Suppressor macrophage treated with lipopolysaccharide for 1 hour (primary cell): ENCODE data around the gene CLNK.
"Not testable (repeated sequence)": the region's sequence is repeated elsewhere in the genome, so short reads cannot be mapped to it uniquely, and the experiment has no call there.

Experiments
- DNase-seq, 3 donors: peaks; one replicate each; pipeline ENCODE4 v3.0.0-alpha.2; 2020 to 2022

The CLNK gene

DNA sequence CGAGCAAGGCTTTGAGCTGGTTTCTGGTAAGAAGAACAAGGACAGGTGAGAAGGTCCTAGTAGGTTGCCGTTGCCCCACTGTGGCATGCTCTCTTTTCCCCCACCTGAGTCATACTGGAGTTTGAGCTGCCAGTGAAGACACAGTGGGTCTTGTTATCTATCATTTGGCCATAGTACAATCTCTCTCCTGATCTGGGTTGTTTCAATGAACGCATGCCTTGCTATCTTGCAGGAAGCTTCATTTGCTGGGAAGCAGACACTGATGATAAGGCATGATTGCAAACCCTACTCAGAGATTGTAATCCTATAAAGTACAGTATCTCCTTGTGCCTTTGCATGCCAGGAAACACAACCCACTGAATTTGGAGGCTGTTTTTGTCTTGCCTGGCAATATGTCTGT, 77.4 kb downstream of the CLNK start:
- no peak for DNase-seq

DNA sequence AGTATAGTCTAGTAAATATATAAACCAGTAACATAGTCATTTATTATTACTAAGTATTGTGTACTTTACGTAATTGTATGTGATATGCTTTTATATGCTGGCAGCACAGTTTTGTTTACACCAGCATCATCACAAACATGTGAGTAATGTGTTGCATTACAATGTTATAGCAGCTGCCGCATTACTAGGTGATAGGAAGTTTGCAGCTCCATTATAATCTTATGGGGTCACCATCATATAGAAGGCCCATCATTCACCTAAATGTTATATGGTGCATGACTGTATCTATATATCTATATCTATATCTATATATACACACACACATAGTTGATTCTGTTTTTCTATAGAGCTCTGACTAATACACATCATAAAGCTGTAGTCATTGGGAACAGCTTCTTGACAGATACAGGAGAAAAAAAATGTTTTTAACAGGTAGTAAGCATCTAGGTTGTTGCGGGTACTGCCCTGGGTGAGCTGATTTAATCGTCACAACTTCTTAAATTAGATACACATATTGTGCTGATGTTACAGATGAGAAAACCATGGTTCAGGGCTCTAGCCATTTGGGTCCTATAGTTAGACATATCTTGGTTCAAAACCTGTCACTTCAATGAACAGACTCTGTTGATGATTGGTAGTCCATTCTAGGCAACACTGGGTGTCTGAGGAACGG, 77.9 kb downstream of the CLNK start:
- DNase-seq = no peak

DNA sequence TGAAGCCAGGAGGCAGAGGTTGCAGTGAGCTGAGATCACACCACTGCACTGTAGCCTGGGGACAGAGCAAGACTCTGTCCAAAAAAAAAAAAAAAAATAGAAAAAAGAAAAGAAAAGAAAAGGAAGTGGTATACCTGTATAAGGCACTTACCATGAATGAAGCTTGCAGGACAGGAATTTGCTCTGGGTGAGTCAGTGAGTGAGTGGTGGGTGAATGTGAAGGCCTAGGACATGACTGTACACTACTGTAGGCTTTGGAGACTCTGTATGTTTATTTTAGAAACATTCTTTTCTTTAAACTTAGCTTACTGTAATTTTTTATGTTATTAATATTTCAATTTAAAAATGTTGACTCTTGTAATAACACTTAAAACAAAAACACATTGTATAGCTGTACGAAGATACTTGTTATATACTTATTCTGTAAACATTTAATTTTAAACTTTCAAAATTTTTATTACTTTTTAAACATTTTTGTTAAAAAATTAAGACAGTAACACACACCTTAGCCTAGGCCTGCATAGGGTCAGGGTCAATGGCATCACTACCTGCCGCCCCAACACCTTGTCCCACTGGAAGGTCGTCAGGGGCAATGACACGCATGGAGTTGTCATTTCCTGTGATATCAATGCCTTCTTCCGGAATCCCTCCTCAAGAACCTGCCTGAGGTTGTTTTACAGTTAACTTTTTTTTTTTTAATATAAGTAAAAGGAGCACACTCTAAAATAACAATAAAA, 78.7 kb downstream of the CLNK start:
- no peak for DNase-seq

DNA sequence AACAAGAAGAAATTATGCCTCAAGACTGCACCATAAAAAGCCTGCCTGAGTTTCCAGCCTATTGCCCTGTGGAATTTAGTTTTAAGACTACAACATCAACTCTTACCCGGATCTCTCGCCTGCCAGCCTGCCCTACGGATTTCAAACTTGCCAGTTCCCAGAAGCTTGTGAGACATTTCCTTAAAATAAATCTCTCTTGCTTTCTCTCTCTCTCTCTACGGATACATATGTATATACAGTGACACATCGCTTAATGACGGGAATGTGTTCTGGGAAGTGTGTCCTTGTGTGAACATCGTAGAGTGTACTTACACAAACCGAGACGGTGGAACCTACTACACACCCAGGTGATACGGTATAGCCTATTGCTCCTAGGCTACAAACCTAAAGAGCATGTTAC, 79.5 kb downstream of the CLNK start:
- no peak for DNase-seq

DNA sequence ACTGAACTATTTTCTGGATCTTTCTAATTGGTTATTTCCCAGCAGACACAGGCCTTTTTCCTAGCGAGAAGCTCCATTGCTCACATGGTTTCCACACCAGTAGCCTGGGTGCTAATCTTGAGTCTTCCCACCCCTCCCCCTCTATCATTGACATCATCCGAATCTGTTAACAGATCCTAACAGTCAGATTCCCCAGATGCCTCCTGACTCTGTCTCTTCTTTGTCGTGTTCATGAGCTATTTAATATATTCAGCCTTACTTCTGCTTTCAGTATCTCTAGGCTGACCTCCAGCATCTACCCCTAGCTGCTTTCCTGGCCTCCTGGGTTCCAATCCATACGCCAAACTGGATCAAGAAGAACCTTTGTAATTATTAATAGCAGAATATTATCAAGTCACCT, 85.0 kb downstream of the CLNK start:
- peak in 1 of 3 donors; percentile 15 for DNase-seq

DNA sequence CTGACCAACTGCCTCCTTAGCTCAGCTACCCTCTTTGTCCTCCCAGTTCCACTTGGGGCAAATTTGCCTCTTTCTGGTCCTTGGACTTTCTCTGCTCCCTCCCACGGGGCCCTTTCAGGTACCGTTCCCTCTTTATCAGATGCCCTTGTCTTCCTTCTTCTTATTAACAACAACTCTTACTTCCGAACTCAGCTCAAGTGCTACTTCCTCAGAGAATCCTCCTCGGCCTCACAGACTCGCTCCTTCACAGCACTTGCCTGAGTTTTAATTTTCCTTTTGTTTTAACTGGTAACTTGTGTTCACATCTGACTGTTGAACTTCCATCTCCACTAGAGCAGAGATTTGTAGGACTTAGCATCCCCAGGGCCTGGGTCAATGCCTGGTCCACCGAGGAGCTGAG, 85.7 kb downstream of the CLNK start:
- DNase-seq = peak in 1 of 3 donors; percentile 6

DNA sequence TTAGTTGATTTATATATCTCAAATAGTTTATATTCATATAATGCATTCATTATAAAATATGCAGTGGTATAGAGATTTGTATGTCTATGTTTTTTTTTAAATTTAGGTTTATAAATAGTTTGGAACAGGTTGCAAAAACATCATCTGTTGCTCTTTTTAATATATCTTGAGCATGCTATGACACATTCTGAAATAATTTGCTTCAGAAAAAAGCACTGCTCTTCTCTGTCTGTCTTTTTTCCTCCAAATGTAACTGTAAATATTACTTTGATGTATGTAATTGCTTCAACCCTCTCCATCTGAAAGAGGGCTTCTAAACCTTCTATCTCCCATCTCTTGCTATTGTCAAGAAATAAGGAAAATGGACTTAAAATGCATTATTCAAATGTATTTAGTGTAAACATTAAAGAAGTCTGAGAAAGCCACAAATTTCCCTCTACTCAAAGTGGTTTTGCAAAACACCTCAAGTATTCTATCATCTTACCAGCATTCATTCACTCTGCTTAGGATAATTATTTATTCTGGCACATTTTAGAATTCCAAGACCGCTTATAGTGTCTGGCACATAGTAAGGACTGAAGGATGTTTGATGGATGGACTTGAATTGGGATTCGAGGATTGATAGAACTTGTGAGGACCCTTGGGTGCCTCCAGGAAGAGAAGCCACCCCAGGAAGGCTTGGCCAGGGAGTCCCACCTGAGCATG, 87.8 kb downstream of the CLNK start:
- no peak for DNase-seq

DNA sequence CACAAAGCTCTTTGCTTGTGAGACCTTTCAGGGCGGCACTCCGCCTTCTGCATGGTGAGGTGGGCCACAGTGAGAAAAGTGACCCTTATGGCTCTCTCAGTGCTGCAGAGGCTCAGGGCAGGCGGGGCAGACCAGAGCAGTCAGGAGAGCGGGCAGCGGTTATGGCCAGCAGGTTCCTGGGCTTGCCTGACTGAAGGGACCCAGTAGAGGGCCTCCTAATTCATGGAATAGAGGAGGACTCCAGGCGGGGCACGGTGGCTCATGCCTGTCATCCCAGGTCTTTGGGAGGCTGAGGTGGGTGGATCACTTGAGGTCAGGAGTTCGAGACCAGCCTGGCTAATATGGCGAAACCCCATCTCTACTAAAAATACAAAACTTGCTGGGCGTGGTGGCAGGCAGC, 91.4 kb downstream of the CLNK start:
- DNase-seq = no peak

DNA sequence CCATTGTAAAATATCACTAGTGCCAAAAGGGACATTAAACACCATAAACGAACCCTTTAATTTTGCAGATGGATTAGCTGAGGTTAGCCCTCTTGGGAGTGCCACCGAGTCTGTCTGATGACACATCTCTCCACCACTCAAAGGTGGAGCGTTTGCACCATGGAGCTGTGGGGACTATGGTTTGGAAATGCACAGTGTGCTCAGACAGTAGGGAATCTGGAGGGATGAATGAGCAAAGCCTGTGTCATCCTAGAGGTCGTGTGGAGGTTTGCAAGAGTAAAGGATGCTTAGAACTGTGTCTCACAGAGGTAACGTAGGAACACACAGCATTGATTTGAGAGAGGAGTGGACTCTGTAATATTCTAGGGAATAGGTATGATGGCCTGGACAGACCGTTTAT, 93.7 kb downstream of the CLNK start:
- no peak for DNase-seq

DNA sequence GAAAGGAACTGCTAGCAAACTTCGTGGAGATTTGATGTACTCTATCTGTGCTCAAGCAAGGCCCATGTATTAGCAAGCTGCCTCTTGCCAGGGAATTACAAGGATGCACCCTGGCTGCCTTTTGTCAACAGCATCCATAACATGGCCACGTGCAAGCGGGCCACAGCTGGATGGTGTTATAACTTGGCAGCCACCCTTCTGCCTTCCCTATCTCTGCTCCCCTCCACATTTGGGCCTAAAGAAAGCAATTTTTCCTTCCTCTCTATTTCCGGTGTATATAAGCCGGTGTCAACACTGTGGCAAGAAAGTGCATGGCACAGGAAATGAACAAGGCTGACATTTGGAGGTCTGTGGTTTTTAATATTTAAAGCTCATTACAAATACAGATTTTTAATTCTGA, 94.8 kb downstream of the CLNK start:
- DNase-seq = no peak

DNA sequence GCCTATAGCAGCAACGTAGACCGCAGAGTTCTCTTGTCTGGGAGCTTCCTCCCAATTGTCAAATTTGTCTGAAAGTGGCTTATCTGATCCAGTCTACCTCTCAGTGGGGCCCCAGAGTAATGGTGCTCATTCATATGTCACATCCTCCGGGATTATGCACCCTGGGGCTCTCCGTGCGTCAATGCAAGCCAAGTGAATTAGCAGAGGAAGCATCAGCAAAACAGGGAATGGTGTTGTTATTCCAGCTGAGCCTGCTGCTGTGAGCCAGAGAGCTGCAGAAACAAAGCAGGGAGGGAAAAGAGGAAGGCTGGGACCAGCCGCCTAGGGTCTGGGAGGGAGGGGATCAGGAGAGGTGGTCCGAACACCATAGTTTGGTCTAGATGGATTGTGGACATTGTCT, 95.2 kb downstream of the CLNK start:
- DNase-seq = no peak

DNA sequence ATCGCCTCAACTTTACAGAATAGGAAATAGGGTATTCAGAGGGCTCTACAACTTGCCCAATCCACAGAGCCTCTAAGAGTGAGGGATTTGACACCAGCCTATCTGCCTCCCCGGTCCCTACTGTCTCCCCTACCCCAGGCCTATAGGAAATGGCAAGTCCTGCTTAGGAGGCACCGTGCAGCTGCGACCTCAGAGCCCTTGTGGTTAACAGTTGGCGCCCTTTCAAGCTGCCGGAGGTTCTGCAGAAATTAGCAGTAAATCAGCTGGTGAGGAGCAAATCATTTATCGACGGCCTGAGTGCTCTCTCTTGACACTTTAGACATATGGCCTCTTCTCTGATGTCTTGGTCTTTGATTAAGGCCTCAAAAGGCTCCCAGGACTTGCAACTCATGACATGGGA, 96.9 kb downstream of the CLNK start:
- DNase-seq = peak in 1 of 3 donors; percentile 15

DNA sequence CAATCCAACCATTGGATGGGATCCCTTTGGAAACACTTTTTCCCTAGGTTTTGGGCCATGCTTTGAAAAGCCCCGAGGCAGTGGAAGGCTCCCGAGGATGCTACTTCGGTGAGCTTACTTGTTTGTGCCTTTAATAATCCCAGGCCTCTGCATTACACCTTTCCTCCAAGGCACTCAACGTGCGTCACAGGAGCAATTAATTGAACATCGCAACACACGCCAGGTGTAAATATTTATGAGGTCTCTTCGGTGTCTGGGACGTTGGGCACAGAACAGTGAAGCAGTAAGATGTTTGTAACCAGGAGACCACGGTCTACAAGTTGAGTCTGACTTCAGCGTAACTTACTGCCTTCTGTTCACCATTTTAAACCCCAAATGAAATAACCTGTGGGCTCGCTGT, 97.3 kb downstream of the CLNK start:
- DNase-seq = no peak

DNA sequence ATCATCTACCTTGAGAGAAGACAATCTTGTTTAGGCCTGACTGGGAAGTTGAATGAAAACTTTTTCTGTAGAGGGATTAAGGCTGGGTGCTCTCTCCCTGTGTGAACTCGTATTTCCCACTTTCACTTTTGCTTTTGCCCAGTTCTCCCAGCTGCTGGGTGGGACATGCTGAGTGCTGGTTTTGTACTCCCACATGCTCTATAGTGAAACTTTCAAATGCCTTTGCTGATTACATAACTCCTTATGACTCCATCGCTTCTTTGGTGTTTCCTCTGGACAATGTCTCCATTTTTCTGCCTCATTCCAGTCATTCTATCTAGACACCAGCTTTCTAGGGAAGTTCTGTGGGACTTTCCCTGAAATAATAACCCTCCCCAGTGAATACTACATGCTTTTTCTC, 100.5 kb downstream of the CLNK start:
- peak; percentile 85 to 96 (median 94) for DNase-seq

DNA sequence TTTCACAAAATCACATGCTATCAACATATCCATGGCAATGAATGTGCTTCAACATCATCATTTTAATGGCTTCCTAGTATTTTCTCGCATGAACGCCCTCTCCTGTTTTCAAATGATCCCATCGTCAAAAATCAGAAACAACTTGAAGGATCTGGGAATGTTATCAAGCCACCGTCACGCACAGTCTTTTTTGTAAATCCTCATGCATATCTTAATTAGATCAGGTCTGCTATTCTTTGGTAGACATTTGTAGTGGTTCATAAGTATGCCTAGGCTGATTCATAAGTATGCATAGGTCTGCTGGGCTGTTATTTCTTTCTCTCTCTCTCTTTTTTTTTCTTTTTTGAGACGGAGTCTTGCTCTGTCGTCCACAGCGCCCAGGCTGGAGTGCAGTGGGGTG, 101.6 kb downstream of the CLNK start:
- no peak for DNase-seq

DNA sequence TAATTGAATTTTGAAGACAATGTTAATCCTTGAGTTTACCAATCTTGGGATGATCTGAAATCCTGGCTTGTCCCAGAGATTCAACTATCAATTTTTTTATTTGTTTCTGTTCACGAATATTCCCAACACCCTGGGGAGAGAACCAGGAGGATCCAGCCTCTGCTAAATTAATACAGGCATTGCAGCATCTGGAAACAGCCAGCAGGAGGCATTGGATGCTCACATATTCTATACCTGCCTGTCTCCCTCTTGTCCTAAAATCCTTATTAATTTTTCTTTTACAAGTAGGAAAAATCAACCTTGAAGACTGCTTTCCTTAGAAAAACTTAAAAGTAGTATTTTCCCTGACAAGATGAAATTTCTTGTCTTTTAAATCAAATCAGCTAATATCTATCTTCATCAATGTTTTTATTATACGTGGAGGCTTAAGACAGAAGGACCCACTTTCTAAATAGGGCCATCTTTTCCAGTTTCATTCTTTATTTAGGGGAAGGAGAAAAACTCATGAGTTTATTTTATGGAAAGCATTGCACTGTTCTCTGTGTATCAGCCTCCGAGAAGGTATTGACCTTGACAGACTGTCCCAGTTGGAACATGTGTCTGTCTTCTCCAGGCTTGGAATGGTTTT, 102.4 kb downstream of the CLNK start:
- DNase-seq = peak; percentile 60 to 67 (median 62)

DNA sequence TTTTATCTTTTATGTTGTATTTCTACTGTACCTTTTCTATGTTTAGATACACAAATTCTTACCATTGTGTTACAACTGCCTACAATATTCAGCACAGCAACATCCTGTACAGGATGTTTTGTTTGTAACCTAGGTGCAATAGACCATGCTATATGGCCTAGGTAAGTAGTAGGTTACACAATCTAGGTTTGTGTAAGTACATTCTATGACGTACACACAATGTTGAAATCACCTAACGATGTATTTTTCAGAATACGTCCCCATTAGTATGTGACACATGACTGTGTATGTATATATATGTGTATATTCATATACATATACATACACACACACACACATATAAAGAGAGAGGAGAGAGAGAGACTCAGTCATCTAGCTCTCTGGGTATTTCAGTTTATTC, 103.5 kb downstream of the CLNK start:
- DNase-seq = no peak

DNA sequence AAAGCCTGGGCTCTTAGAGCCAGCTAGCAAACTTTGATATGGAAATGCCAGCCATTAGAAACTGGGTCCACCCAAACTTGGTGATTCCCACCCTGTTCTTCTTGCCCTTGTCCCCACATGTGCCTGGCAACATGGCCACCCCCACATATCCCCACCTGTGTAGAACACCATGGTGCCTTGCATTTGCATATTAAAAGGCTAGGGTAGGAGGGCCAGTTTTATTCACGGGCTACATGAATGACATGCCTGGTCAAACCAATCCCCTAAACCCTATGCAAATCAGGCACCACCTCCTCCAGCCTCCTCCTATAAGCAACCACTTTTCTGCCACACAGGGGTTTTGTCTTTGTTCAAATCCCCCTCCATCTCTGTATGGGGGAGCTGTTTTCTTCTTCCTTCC, 104.9 kb downstream of the CLNK start:
- DNase-seq = no peak

DNA sequence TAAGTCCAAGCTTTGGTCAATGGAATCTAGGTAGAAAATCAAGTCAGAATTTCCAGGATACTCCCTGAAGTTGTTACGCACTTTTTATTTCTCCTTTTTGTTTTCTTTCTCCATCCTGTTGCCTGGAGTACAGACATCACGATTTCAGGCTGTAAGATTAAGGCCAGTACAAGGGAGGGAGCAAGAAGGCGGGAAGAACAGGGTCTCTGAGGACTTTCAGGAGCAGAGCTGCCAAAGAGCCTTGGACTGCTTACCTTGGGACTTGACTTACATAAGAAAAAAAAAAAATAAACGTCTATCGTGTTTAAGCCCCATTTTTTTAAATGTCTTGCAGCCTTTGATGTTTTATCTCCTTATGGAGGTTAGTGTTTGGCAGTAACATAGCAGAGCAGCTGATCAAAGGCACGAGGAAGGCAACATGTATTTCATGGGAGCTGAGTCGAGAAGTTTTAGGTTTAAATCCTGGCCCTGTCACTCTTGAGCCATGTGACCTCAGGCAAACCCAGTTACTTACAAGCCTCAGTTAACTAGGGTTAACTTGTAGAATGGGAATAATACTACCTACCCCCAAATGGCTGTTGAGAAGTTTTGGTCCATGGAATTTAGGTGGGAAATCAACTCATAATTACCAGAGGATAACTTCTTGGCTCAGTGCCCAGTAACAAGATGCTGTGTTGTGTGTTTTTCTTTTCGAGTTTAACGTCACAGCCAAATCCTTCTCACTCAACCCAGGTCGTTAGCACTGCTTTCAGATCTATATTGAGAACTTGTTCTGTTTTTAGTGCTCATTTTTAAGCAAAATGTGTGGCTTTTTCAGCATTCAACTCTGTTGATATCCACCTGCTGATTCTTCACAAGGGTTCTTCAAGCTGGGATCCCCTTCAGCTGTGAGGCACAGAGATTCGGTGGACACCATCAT, 106.8 kb downstream of the CLNK start:
- DNase-seq = no peak

DNA sequence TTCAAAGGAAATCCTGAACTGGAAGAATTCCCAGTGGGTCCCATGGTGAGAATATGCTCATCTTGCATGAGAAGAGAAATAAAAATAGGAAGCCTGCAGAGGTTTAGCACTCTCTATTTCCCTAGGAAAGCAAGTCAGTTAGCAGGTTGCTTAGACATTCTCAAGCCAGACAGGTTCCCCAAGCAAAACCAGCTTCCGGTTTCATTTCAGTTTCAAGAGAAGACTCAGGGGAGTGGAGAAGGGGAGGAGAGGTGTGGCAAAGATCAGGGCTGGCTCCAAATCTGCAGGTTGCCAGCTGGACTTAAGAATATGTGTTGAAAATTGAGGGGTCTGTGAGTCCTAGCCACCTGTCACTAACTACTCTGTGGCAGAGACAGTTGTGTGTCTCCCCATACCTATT, 107.5 kb downstream of the CLNK start:
- no peak for DNase-seq

DNA sequence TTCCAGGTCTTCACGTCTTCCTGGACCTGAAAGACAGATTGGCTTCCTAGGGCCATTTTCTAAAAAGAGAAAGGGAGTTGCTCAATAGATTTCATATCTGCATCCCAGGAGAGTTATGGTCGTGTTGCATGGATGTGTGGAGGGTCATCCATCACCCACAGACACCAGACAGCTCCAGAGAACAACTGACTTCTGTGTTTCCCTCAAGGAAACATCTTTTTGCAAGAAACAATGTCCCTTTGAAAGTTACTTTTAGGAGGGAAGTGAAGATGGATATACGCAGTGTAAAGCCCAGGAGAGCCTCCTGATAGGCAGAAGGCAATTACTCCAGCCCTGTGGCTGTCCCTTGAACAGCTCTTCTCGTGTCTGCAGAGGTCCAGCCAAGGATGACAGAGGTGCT, 108.3 kb downstream of the CLNK start:
- DNase-seq = no peak

DNA sequence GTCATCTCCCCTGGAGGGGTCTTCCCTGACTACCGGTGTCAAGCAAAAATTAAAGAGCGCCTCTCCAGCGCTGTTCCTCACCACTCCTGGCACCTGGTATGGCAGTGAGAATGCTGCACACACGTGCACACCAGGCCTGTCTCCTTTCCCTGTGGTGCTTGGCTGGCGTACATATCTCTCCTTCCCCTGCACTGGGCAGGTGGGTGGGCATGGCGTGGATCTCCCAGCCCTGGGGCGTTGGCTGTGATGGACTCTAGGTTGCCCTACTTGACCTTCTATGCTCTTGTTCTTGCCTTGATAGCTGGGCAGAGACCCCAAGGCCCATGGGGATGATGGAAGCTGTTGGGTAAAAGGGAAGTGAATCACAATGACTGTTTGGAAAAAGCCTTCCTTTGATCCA, 109.2 kb downstream of the CLNK start:
- no peak for DNase-seq

DNA sequence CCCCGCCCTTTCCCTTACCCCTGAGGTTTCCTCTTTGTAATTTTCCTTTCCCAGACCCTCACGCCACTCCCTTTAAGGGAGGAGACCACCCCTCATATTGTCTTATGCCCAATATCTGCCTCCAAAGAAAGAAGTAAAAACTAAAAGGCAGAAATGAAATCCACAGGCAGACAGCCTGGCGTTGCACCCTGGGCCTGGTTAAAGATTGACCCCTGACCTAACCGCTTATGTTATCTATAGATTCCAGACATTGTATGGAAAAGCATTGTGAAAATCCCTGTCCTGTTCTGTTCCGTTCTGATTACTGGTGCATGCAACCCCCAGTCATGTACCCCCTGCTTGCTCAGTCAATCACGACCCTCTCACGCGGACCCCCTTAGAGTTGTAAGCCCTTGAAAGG, 110.0 kb downstream of the CLNK start:
- not testable (repeated sequence) for DNase-seq
